Osteoblast (primary cell): ENCODE results near the gene MANEA. TPM values are rescaled to one million over a fixed set of nuclear protein-coding genes. Genes with fewer than 3 reads are reported as not detected.

Source experiments
- DNase-seq: peaks from one replicate; pipeline ENCODE4 v3.0.0; 2011; ENCODE audit warnings: low spot score, mixed read lengths; ENCODE audit not compliant: insufficient read length; ENCODE audit errors: missing footprints
- H2AFZ ChIP-seq: 2 replicates; pipeline ENCODE4 v1.6.0; 2011; ENCODE audit warnings: mild to moderate bottlenecking, low read length
- H3K27ac ChIP-seq: 2 replicates; pipeline ENCODE4 v1.5.1; 2011; ENCODE audit warnings: mild to moderate bottlenecking, low read depth, low read length, moderate library complexity
- H3K27me3 ChIP-seq: 2 replicates; pipeline ENCODE4 v1.6.0; 2012; ENCODE audit warnings: mild to moderate bottlenecking, control low read depth, inconsistent platforms, low read length, moderate library complexity; ENCODE audit not compliant: insufficient read depth
- H3K36me3 ChIP-seq: 2 replicates; pipeline ENCODE4 v1.5.1; 2011; ENCODE audit warnings: mild to moderate bottlenecking, low read length, control low read depth, moderate library complexity; ENCODE audit not compliant: insufficient read depth
- H3K4me1 ChIP-seq: 2 replicates; pipeline ENCODE4 v1.5.1; 2011; ENCODE audit warnings: mild to moderate bottlenecking, low read length, control low read depth, moderate library complexity; ENCODE audit not compliant: insufficient read depth
- H3K4me2 ChIP-seq: 2 replicates; pipeline ENCODE4 v1.6.0; 2011; ENCODE audit warnings: mild to moderate bottlenecking, low read length; ENCODE audit not compliant: insufficient read depth
- H3K4me3 ChIP-seq: fragments of 200-600 bp; sonication (generic); 3 replicates; pipeline ENCODE4 v1.5.1; 2012; ENCODE audit warnings: mild to moderate bottlenecking, low read length, inconsistent platforms; ENCODE audit not compliant: insufficient read depth
- H3K79me2 ChIP-seq: 2 replicates; pipeline ENCODE4 v1.6.0; 2012; ENCODE audit warnings: mild to moderate bottlenecking, low read length, control low read depth, inconsistent platforms; ENCODE audit not compliant: insufficient read depth
- H3K9me3 ChIP-seq: 2 replicates; pipeline ENCODE4 v1.5.1; 2011; ENCODE audit warnings: low read depth, low read length, control low read depth
- H4K20me1 ChIP-seq: 2 replicates; pipeline ENCODE4 v1.6.0; 2012; ENCODE audit warnings: mild to moderate bottlenecking, low read length, control low read depth; ENCODE audit not compliant: insufficient read depth
- total RNA-seq: library from RNA; depleted of rRNA; stranded (reverse); fragments of >200 nt; gene quantifications from 2 replicates; pipeline ENCODE4 v1.2.3, GENCODE V29; 2012
- TF ChIP-seq, protein P1 (sequence below): IDR thresholded peaks from 2 replicates; pipeline ENCODE4 v1.5.1; 2011; ENCODE audit warnings: mild to moderate bottlenecking, low read depth, low read length, moderate library complexity; ENCODE audit errors: extremely low read depth

The MANEA gene
- total RNA-seq, 1 donor = 15.9 TPM

GRCh38 chr6:95599706-95600105, 22.4 kb downstream of the MANEA start:
- no peak overlapping the region for H3K27ac ChIP-seq
- TF ChIP-seq, protein P1, sequence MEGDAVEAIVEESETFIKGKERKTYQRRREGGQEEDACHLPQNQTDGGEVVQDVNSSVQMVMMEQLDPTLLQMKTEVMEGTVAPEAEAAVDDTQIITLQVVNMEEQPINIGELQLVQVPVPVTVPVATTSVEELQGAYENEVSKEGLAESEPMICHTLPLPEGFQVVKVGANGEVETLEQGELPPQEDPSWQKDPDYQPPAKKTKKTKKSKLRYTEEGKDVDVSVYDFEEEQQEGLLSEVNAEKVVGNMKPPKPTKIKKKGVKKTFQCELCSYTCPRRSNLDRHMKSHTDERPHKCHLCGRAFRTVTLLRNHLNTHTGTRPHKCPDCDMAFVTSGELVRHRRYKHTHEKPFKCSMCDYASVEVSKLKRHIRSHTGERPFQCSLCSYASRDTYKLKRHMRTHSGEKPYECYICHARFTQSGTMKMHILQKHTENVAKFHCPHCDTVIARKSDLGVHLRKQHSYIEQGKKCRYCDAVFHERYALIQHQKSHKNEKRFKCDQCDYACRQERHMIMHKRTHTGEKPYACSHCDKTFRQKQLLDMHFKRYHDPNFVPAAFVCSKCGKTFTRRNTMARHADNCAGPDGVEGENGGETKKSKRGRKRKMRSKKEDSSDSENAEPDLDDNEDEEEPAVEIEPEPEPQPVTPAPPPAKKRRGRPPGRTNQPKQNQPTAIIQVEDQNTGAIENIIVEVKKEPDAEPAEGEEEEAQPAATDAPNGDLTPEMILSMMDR = no peak
- H3K9me3 ChIP-seq = no peaks in the 10 kb centered on the region
- H3K4me1 ChIP-seq = no peaks in the 10 kb centered on the region
- no peaks in the 10 kb centered on the region for H3K79me2 ChIP-seq
- H4K20me1 ChIP-seq = no peaks in the 10 kb centered on the region
- H3K36me3 ChIP-seq = no peaks in the 10 kb centered on the region
- H3K4me3 ChIP-seq = peak overlapping the region; percentile 13
- peak overlapping the region; percentile 49 for H2AFZ ChIP-seq
- no peaks in the 10 kb centered on the region for H3K27me3 ChIP-seq
- DNase-seq = no peak
- peak overlapping the region; percentile 51 for H3K4me2 ChIP-seq

DNA sequence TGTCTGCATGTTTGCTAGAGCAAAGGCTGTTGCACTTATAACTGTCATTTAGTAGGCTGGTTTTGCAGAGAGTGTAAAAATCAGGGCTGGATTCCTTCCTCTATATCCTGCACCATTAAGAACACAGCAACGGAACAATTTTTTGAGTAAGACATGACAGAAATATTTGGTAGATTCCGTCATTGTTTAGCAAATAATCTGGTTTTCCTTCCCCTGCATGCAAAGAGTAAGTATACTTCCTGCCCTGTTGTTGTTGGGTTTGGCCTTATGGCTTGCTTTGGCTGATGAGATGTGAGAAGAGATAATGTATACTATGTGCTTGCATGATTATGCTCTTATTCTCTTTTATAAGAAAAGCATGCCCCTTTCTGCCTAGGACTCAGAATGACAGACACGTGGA, 23.8 kb downstream of the MANEA start:
- Histone ChIP-seq H3K9me3 (no peaks in the 10 kb centered on the region), H3K79me2 (no peaks in the 10 kb centered on the region), H3K4me3 (no peak overlapping the region), H3K36me3 (peaks cover 4% of the 10 kb centered on the region), H3K27ac (no peak overlapping the region), H3K4me1 (no peaks in the 10 kb centered on the region), H3K4me2 (no peak overlapping the region), H3K27me3 (no peaks in the 10 kb centered on the region), H4K20me1 (no peaks in the 10 kb centered on the region), H2AFZ (no peak overlapping the region)
- TF ChIP-seq, protein P1 = no peak
- DNase-seq = no peak

DNA sequence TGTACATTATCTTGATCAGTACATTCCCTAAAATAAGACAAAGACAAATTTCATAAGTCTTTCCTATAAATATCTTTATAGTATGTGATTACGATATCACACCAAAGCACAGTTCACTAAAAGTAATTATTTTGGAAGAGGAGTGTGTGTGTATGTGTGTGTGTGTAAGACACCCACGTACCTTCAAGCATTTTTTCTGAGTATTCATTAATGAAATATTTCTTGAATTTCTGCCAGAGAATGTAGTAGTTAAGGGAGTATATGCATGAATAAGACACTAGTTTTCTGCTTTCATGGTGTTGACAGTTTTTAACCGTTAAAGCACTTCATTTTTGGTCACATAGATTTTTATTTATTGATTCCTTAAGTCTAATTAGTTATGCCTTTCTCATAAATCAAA, 36.8 kb downstream of the MANEA start:
- no peaks in the 10 kb centered on the region for H3K36me3 ChIP-seq
- no peaks in the 10 kb centered on the region for H3K9me3 ChIP-seq
- no peak overlapping the region for H2AFZ ChIP-seq
- H3K4me1 ChIP-seq = no peaks in the 10 kb centered on the region
- no peak for DNase-seq
- no peak overlapping the region for H3K4me2 ChIP-seq
- no peaks in the 10 kb centered on the region for H4K20me1 ChIP-seq
- no peak overlapping the region for H3K27ac ChIP-seq
- no peak overlapping the region for H3K4me3 ChIP-seq
- TF ChIP-seq, protein P1 = no peak
- no peaks in the 10 kb centered on the region for H3K27me3 ChIP-seq
- H3K79me2 ChIP-seq = no peaks in the 10 kb centered on the region

- H3K36me3 ChIP-seq = no peaks in the 10 kb centered on the region
- H3K27me3 ChIP-seq = no peaks in the 10 kb centered on the region
- no peaks in the 10 kb centered on the region for H3K4me1 ChIP-seq
- no peak overlapping the region for H3K4me2 ChIP-seq
- no peak overlapping the region for H2AFZ ChIP-seq
- H3K4me3 ChIP-seq = no peak overlapping the region
- TF ChIP-seq, protein P1 = no peak
- no peaks in the 10 kb centered on the region for H3K9me3 ChIP-seq
- no peak overlapping the region for H3K27ac ChIP-seq
- no peaks in the 10 kb centered on the region for H3K79me2 ChIP-seq
- H4K20me1 ChIP-seq = no peaks in the 10 kb centered on the region
- DNase-seq = no peak
Observed at GRCh38 chr6:95629551-95629950, 52.2 kb downstream of the MANEA start.
